Right forelimb (tissue), 1 donor: ENCODE results near the gene HDAC6.
"Not testable (repeated sequence)": the region's sequence is repeated elsewhere in the genome, so short reads cannot be mapped to it uniquely, and the experiment has no call there.

Experiments
- DNase-seq: peaks from one replicate; pipeline ENCODE4 v3.0.0-alpha.2; 2018

The HDAC6 gene

GRCh38 chrX:48826876-48827653 lies 25.2 kb downstream of the HDAC6 start:
- no peak for DNase-seq

GRCh38 chrX:48827654-48827968 lies 25.7 kb downstream of the HDAC6 start:
- DNase-seq = no peak

GRCh38 chrX:48829016-48829735 lies 27.3 kb downstream of the HDAC6 start:
- DNase-seq = no peak

- DNase-seq = no peak
Measured at GRCh38 chrX:48831136-48831908, 29.5 kb downstream of the HDAC6 start.

GRCh38 chrX:48831909-48832291 lies 30.0 kb downstream of the HDAC6 start:
- no peak for DNase-seq

GRCh38 chrX:48833542-48834138 lies 31.8 kb downstream of the HDAC6 start:
- DNase-seq = no peak

- no peak for DNase-seq
Measured at GRCh38 chrX:48834383-48834709, 32.5 kb downstream of the HDAC6 start.

GRCh38 chrX:48835524-48836329 lies 33.9 kb downstream of the HDAC6 start, which contains the start of gene PCSK1N:
Gene PCSK1N, minus strand, starts transcription at chrX:48835610. Its CDS starts 78 bp downstream, at chrX:48835532.
- DNase-seq = no peak

- no peak for DNase-seq
Measured at GRCh38 chrX:48839686-48840085, 37.8 kb downstream of the HDAC6 start.

GRCh38 chrX:48848847-48849246 lies 47.0 kb downstream of the HDAC6 start:
- no peak for DNase-seq

- no peak for DNase-seq
Measured at GRCh38 chrX:48852857-48853256, 51.0 kb downstream of the HDAC6 start.

GRCh38 chrX:48853494-48853893 lies 51.6 kb downstream of the HDAC6 start:
- not testable (repeated sequence) for DNase-seq

GRCh38 chrX:48854121-48854804 lies 52.4 kb downstream of the HDAC6 start:
- not testable (repeated sequence) for DNase-seq

- DNase-seq = no peak
Measured at GRCh38 chrX:48854898-48855297, 53.0 kb downstream of the HDAC6 start.

- DNase-seq = no peak
Measured at GRCh38 chrX:48864210-48864609, 62.3 kb downstream of the HDAC6 start.

GRCh38 chrX:48872017-48872416 lies 70.2 kb downstream of the HDAC6 start:
- not testable (repeated sequence) for DNase-seq
